Erythroblast (primary cell): ENCODE data around the gene MYH7.

ENCODE experiments used
- GATA1 ChIP-seq: IDR thresholded peaks from 2 replicates; pipeline ENCODE4 v1.6.1; 2011; ENCODE audit warnings: low read depth, mild to moderate bottlenecking, control low read depth, low read length, moderate library complexity
- POLR2A ChIP-seq: IDR thresholded peaks from 2 replicates; pipeline ENCODE4 v1.6.1; 2011; ENCODE audit warnings: mild to moderate bottlenecking, low read length

- TF ChIP-seq POLR2A: no peak
- TF ChIP-seq GATA1: no peak
Observed at GRCh38 chr14:23398348-23398747, 37.1 kb downstream of the MYH7 start.
